K562 (cell line): ENCODE measurements around the gene ZFAND2A. TPM values are rescaled to one million over a fixed set of nuclear protein-coding genes. Genes with fewer than 3 reads are reported as not detected.

Source experiments
- ATAC-seq: fragments of 200-7000 bp; cut with Tn5 transposase; 3 replicates; pipeline ENCODE4 v1.9.1; 2020; ENCODE audit warnings: moderate library complexity
- BruUV-seq: library from RNA; stranded (reverse); fragments of 400-500 nt; replicated peaks from 2 replicates; lab custom pipeline; 2021; lab: Mats Ljungman, UMichigan
- CTCF ChIA-PET: fragments of 300-600 bp; formaldehyde crosslinking; extraction: SDS; loops from one replicate; lab custom pipeline; 2021; ENCODE audit warnings: low intra/inter-chr PET ratio; lab: Yijun Ruan, JAX
- POLR2A ChIA-PET: fragments of 300-600, 350-650 bp; sonication (Branson Sonifier 250); formaldehyde crosslinking; extraction: SDS; loops from one replicate; lab custom pipeline; 2021; ENCODE audit warnings: antibody characterized with exemption, inconsistent platforms; lab: Yijun Ruan, JAX
- DNase-seq, 4 experiments: peaks; one replicate each; pipeline versions ENCODE4 v3.0.0 to v3.0.0-alpha.2; 2011 to 2018; ENCODE audit warnings: low spot score in 3 of 4, mixed read lengths in 3 of 4; ENCODE audit errors: extremely low read depth in 1 of 4
- FAIRE-seq: peaks from 2 replicates; lab custom pipeline; 2011; peaks lifted over from hg19 to GRCh38; lab: Jason Lieb, UNC
- H2AFZ ChIP-seq: 2 replicates; pipeline ENCODE4 v1.6.0; 2011; ENCODE audit warnings: low read depth, low read length, control low read depth, inconsistent platforms
- H3K27ac ChIP-seq: fragments of 200-600 bp; 3 replicates; pipeline ENCODE4 v1.8.0; 2011; ENCODE audit warnings: low read depth, mild to moderate bottlenecking, control low read depth, inconsistent platforms, low read length, moderate library complexity, mixed read lengths; ENCODE audit errors: extremely low read depth
- H3K27me3 ChIP-seq, 2 experiments: fragments of 300-600 bp in 1 of 2; 2 replicates in 1 of 2; 3 replicates in 1 of 2; pipeline versions ENCODE4 v1.6.0 to v1.8.0; 2011; ENCODE audit warnings: inconsistent platforms in 2 of 2, low read length in 2 of 2, mild to moderate bottlenecking in 1 of 2, mixed read lengths in 1 of 2, moderate library complexity in 1 of 2; ENCODE audit not compliant: control insufficient read depth in 2 of 2, insufficient read depth in 2 of 2
- H3K36me3 ChIP-seq: fragments of 300-600 bp; 3 replicates; pipeline ENCODE4 v1.8.0; 2011; ENCODE audit warnings: mild to moderate bottlenecking, low read length, inconsistent platforms; ENCODE audit not compliant: control insufficient read depth, insufficient read depth
- H3K4me1 ChIP-seq, 2 experiments: fragments of 200-600 bp in 1 of 2; replicated peaks in 1 of 2; 2 replicates in 1 of 2; 3 replicates in 1 of 2; pipeline versions ENCODE4 v1.5.1 to v1.8.0; 2011; ENCODE audit warnings: inconsistent platforms in 2 of 2, low read length in 2 of 2, mild to moderate bottlenecking in 1 of 2, mixed read lengths in 1 of 2, moderate library complexity in 1 of 2; ENCODE audit not compliant: control insufficient read depth in 2 of 2, insufficient read depth in 2 of 2
- H3K4me2 ChIP-seq: 2 replicates; pipeline ENCODE4 v1.6.1; 2011; ENCODE audit warnings: low read length, control low read depth, inconsistent platforms, mixed read lengths; ENCODE audit not compliant: insufficient read depth
- H3K4me3 ChIP-seq: fragments of 200-600 bp; sonication (generic), shearing (Covaris generic); 2 replicates; pipeline ENCODE4 v1.5.1; 2016; ENCODE audit warnings: control low read depth, inconsistent platforms
- H3K79me2 ChIP-seq: fragments of 200-600 bp; 3 replicates; pipeline ENCODE4 v1.8.0; 2011; ENCODE audit warnings: low read length, inconsistent platforms; ENCODE audit not compliant: control insufficient read depth, insufficient read depth
- H3K9ac ChIP-seq, 2 experiments: 2 replicates each; pipeline versions ENCODE4 v1.6.0 to v1.6.1; 2011; ENCODE audit warnings: low read depth in 2 of 2, low read length in 2 of 2, control low read depth in 1 of 2, inconsistent platforms in 1 of 2, mild to moderate bottlenecking in 1 of 2, mixed read lengths in 1 of 2; ENCODE audit not compliant: insufficient read depth in 1 of 2
- H3K9me1 ChIP-seq: one replicate; pipeline ENCODE4 v1.6.0; 2011; ENCODE audit warnings: inconsistent platforms, mild to moderate bottlenecking, low read length, moderate library complexity; ENCODE audit not compliant: control insufficient read depth, insufficient read depth
- H3K9me3 ChIP-seq: replicated peaks from 2 replicates; pipeline ENCODE4 v1.5.1; 2011; ENCODE audit warnings: low read depth, low read length, inconsistent platforms; ENCODE audit not compliant: control insufficient read depth, insufficient read depth
- H4K20me1 ChIP-seq: replicated peaks from 2 replicates; pipeline ENCODE4 v1.6.1; 2011; ENCODE audit warnings: low read length, inconsistent platforms, mixed read lengths; ENCODE audit not compliant: control insufficient read depth, insufficient read depth
- JUN ChIP-seq, 2 experiments: sonication (generic) in 1 of 2; formaldehyde crosslinking in 1 of 2; IDR thresholded peaks; 2 replicates each; pipeline versions ENCODE4 v1.6.1 to v1.8.0; 2012 to 2022; ENCODE audit warnings: borderline replicate concordance in 2 of 2, mild to moderate bottlenecking in 2 of 2, improper control_type of control experiment in 1 of 2, low read depth in 1 of 2, low read length in 1 of 2, missing genetic modification reagents in 1 of 2
- MTF1 ChIP-seq: fragments of 250-450 bp; sonication (Bioruptor Pico); IDR thresholded peaks from 2 replicates; pipeline ENCODE4 v1.9.0; 2021; ENCODE audit warnings: moderate library complexity, mild to moderate bottlenecking, inconsistent platforms, borderline replicate concordance
- NR0B1 ChIP-seq: fragments of 450-650 bp; IDR thresholded peaks from one replicate; pipeline ENCODE4 v1.6.1; 2018; ENCODE audit warnings: mild to moderate bottlenecking, moderate library complexity; ENCODE audit not compliant: partially characterized antibody
- PML ChIP-seq: IDR thresholded peaks from 2 replicates; pipeline ENCODE4 v1.6.1; 2012; ENCODE audit warnings: low read length, inconsistent platforms
- PREB ChIP-seq: sonication (generic); formaldehyde crosslinking; IDR thresholded peaks from 2 replicates; pipeline ENCODE4 v1.8.1; 2023; ENCODE audit warnings: mild to moderate bottlenecking, missing genetic modification reagents
- SIX5 ChIP-seq, 2 experiments: IDR thresholded peaks; 2 replicates each; pipeline ENCODE4 v1.6.1; 2011; ENCODE audit warnings: low read length in 2 of 2, borderline replicate concordance in 1 of 2, low read depth in 1 of 2, mild to moderate bottlenecking in 1 of 2, moderate library complexity in 1 of 2; ENCODE audit not compliant: insufficient read depth in 1 of 2
- SMAD4 ChIP-seq: fragments of 250-450 bp; sonication (Bioruptor Pico); conservative IDR thresholded peaks from 2 replicates; pipeline ENCODE4 v1.8.0; 2021; ENCODE audit warnings: inconsistent platforms, mild to moderate bottlenecking, moderate library complexity
- SP2 ChIP-seq: IDR thresholded peaks from 2 replicates; pipeline ENCODE4 v1.6.1; 2011; ENCODE audit warnings: mild to moderate bottlenecking, low read depth, low read length, moderate library complexity; ENCODE audit not compliant: poor library complexity, severe bottlenecking; ENCODE audit errors: extremely low read depth
- TAF15 ChIP-seq: fragments of 200-400 bp; formaldehyde crosslinking; IDR thresholded peaks from 2 replicates; pipeline ENCODE4 v1.6.1; 2017; ENCODE audit warnings: mild to moderate bottlenecking, low read depth, low read length, moderate library complexity
- TAF7 ChIP-seq: fragments of 450-650 bp; IDR thresholded peaks from 2 replicates; pipeline ENCODE4 v1.6.1; 2016; ENCODE audit warnings: missing genetic modification characterization, missing compliant biosample characterization
- TOE1 ChIP-seq, 2 experiments: fragments of 450-650 bp in 1 of 2; sonication (generic) in 1 of 2; formaldehyde crosslinking in 1 of 2; IDR thresholded peaks; 2 replicates each; pipeline versions ENCODE4 v1.7.1 to v1.8.0; 2016 to 2022; ENCODE audit warnings: borderline replicate concordance in 2 of 2, mild to moderate bottlenecking in 2 of 2, antibody characterized with exemption in 1 of 2, inconsistent platforms in 1 of 2, low read depth in 1 of 2, missing genetic modification reagents in 1 of 2, moderate library complexity in 1 of 2
- ZBTB17 ChIP-seq: fragments of 450-650 bp; formaldehyde crosslinking; IDR thresholded peaks from 2 replicates; pipeline ENCODE4 v1.4.0; 2020; ENCODE audit warnings: mild to moderate bottlenecking
- ZBTB9 ChIP-seq: fragments of 450-650 bp; formaldehyde crosslinking; IDR thresholded peaks from 2 replicates; pipeline ENCODE4 v1.4.0; 2020; ENCODE audit warnings: mild to moderate bottlenecking, moderate library complexity
- ZKSCAN8 ChIP-seq: fragments of 200-800 bp; sonication (Bioruptor generic); IDR thresholded peaks from 2 replicates; pipeline ENCODE4 v1.6.1; 2016; ENCODE audit warnings: missing genetic modification characterization, missing compliant biosample characterization
- ZNF133 ChIP-seq: fragments of 250-450 bp; sonication (Bioruptor Pico); IDR thresholded peaks from 2 replicates; pipeline ENCODE4 v1.4.0; 2020; ENCODE audit warnings: mild to moderate bottlenecking
- ZNF184 ChIP-seq: sonication (generic); formaldehyde crosslinking; IDR thresholded peaks from 2 replicates; pipeline ENCODE4 v1.5.0; 2020; ENCODE audit warnings: missing genetic modification reagents
- ZNF197 ChIP-seq: fragments of 200-800 bp; sonication (Bioruptor generic); IDR thresholded peaks from 2 replicates; pipeline ENCODE4 v1.6.1; 2016; ENCODE audit warnings: low read depth, missing genetic modification characterization, missing compliant biosample characterization
- ZNF583 ChIP-seq: fragments of 250-450 bp; sonication (Bioruptor Pico); IDR thresholded peaks from 2 replicates; pipeline ENCODE4 v1.4.0; 2020
- ZNF644 ChIP-seq: fragments of 200-800 bp; sonication (Bioruptor generic); IDR thresholded peaks from 2 replicates; pipeline ENCODE4 v1.6.1; 2016; ENCODE audit warnings: low read depth, missing genetic modification characterization, missing compliant biosample characterization
- WGBS: fragments of 100-300 bp; shearing (Covaris generic); methylation state at CpG from one replicate; pipeline ENCODE4 v1.1.6; 2016; ENCODE audit warnings: low coverage, mixed read lengths; ENCODE audit not compliant: insufficient coverage; ENCODE audit errors: missing lambda C conversion rate; 5-methylcytosine and 5-hydroxymethylcytosine counted together
- in situ Hi-C: fragments of 300-500 bp; cut with MboI; formaldehyde crosslinking; loops from 4 replicates; pipeline ENCODE4 v1.15.0; 2018; ENCODE audit warnings: inconsistent platforms, mixed read lengths
- intact Hi-C: fragments of 100-400 bp; cut with micrococcal nuclease; formaldehyde crosslinking; loops from 2 replicates; pipeline ENCODE4 v1.14.2; 2022
- polyA plus RNA-seq, 8 experiments: library from polyadenylated mRNA; depleted of rRNA in 4 of 8; stranded (reverse) in 5 of 8; unstranded in 3 of 8; fragments of >200 nt; fragmentation: Nextera tagmentation in 2 of 8; fragmentation: Illumina TruSeq in 1 of 8; extraction: Ambion mirVana in 2 of 8; extraction: Trizol in 1 of 8; gene quantifications; 2 replicates each; pipeline versions ENCODE4 v1.2.1 to v1.2.3, GENCODE V29; 2011 to 2014; ENCODE audit warnings: inconsistent platforms in 1 of 8, missing spikeins in 1 of 8
- total RNA-seq, 7 experiments: library from RNA; depleted of rRNA in 6 of 7; stranded (reverse); fragments of >200 nt in 6 of 7; fragmentation: Illumina TruSeq in 2 of 7; extraction: Trizol in 2 of 7; gene quantifications; 2 replicates each; pipeline versions ENCODE4 v1.2.1 to v1.2.3, GENCODE V29; 2011 to 2021; ENCODE audit warnings: low replicate concordance in 1 of 7

Gene ZFAND2A
- total and polyA plus RNA-seq, 9 of the 15 experiments (the other 6 are each of a cell fraction or from before 2014, with no cell fraction given), result 16.8 to 56.8 (median 26.1) TPM

- H3K9ac ChIP-seq, result no peak overlapping the region
- POLR2A ChIA-PET, result interaction anchor here (1.0 kb wide), 1 partner anchor 8 kb away, joined by 3 read pairs; no protein-coding TSS in a partner anchor
- intact Hi-C loops, result no loop called here
- no peak for TF ChIP-seq ZNF644 (tag)
- TF ChIP-seq TAF15, result no peak
- TF ChIP-seq TAF7 (tag), result no peak
- TF ChIP-seq ZNF133 (CRISPR knock-in tag), result no peak
- no peak for TF ChIP-seq SP2
- TF ChIP-seq ZNF197, result no peak
- no peak for TF ChIP-seq ZNF583 (CRISPR knock-in tag)
- no peak for TF ChIP-seq PREB (CRISPR knock-in tag)
- no peak for TF ChIP-seq ZNF184 (CRISPR knock-in tag)
- TF ChIP-seq SIX5 (IDR thresholded peaks at IDR 0.05; ENCODE audit: borderline replicate concordance in 1 of 2, insufficient read depth in 1 of 2, low read depth in 1 of 2, low read length in 2 of 2), result no peak
- TF ChIP-seq JUN (IDR thresholded peaks at IDR 0.05; ENCODE audit: borderline replicate concordance, low read depth, low read length), result no peak
- no peak for TF ChIP-seq JUN (CRISPR knock-in tag; IDR thresholded peaks at IDR 0.05; ENCODE audit: borderline replicate concordance)
- no peak for TF ChIP-seq ZBTB17 (CRISPR knock-in tag)
- no peak for TF ChIP-seq ZKSCAN8 (CRISPR knock-in tag)
- TF ChIP-seq TOE1 (IDR thresholded peaks at IDR 0.05; ENCODE audit: borderline replicate concordance), result no peak
- no peak for TF ChIP-seq TOE1 (CRISPR knock-in tag; IDR thresholded peaks at IDR 0.05; ENCODE audit: borderline replicate concordance, low read depth)
- no peak for TF ChIP-seq MTF1
- no peak for TF ChIP-seq ZBTB9 (CRISPR knock-in tag)
- TF ChIP-seq NR0B1, result no peak
- no peak for TF ChIP-seq PML
- no peak for TF ChIP-seq SMAD4 (CRISPR knock-in tag)
Measured at GRCh38 chr7:1112109-1112508, 47.9 kb downstream of the ZFAND2A start.

More at GRCh38 chr7:1112109-1112508, 47.9 kb downstream of the ZFAND2A start:
- peaks cover 0 to 32% of the 10 kb centered on the region in 2 experiments; a peak in 2 of 5 replicates for H3K4me1 ChIP-seq
- H3K4me3 ChIP-seq, result no peak overlapping the region
- no peak for FAIRE-seq
- H3K27me3 ChIP-seq, result no peaks in the 10 kb centered on the region
- no TSS peak for BruUV-seq
- no peak for DNase-seq
- CTCF ChIA-PET, result no interaction called here
- H3K27ac ChIP-seq, result no peak overlapping the region
- ATAC-seq, result no peak
- H3K79me2 ChIP-seq, result peaks cover under 1% of the 10 kb centered on the region
- H4K20me1 ChIP-seq, result no peaks in the 10 kb centered on the region; the same call in 1 of the 2 replicates
- H3K9me1 ChIP-seq, result no peaks in the 10 kb centered on the region
- H2AFZ ChIP-seq, result no peak overlapping the region
- no peaks in the 10 kb centered on the region; the same call in 1 of the 2 replicates for H3K9me3 ChIP-seq
- 82% methylated on average over 7 of the region's 9 CpGs for WGBS
- in situ Hi-C loops, result no loop called here
- H3K4me2 ChIP-seq, result no peak overlapping the region
- H3K36me3 ChIP-seq, result no peaks in the 10 kb centered on the region
